Heart left ventricle (tissue), 13 donors: ENCODE measurements around the gene USP14.

Experiments used
- POLR2A ChIP-seq, 2 donors: fragments of 450-650 bp; IDR thresholded peaks; one replicate each; pipeline ENCODE4 v1.6.1; 2017; ENCODE audit warnings: antibody characterized with exemption in 2 of 2, mild to moderate bottlenecking in 2 of 2, moderate library complexity in 2 of 2
- TF ChIP-seq, protein P1 (sequence below), 12 donors: fragments of 200-600 bp; sonication (generic) in 4 of 12; IDR thresholded peaks; one replicate each; pipeline versions ENCODE4 v1.5.0 to v1.8.0; 2018 to 2022; ENCODE audit warnings: antibody characterized with exemption in 12 of 12, mild to moderate bottlenecking in 5 of 12
- donor health status: ischemic (EF 13 %, LVEDD 7.1; RV severe dilation, severe dysfunction).
- donor health status: DM: no; HTN: yes; CAD: no.
- donor health status: DM: no; HTN: no; CAD: no.
- donor health status: ischemic (EF 25% LVEDD 6.9; RV normal size, moderate dysfunction).
- donor health status: ischemic (EF 25% LVEDD 5.7; RV mildly dilated, moderate dysfunction).
- donor health status: ischemic (EF 35%, LVEDD 5.7; RV mildly dilated, moderate dysfunction).
- donor health status: nonischemic (EF 11% LVEDD 7.7; RV severe dilation, severe dysfunction).
- donor health status: DM: yes; HTN: yes; CAD: no.
- donor health status: PGD.
- donor health status: ischemic (EF 29% LVEDD 5.4; RV normal size, mild dysfunction).
- donor health status: nonischemic (EF 23%, LVEDD 6.1; RV moderate dilation, normal function).

DNA sequence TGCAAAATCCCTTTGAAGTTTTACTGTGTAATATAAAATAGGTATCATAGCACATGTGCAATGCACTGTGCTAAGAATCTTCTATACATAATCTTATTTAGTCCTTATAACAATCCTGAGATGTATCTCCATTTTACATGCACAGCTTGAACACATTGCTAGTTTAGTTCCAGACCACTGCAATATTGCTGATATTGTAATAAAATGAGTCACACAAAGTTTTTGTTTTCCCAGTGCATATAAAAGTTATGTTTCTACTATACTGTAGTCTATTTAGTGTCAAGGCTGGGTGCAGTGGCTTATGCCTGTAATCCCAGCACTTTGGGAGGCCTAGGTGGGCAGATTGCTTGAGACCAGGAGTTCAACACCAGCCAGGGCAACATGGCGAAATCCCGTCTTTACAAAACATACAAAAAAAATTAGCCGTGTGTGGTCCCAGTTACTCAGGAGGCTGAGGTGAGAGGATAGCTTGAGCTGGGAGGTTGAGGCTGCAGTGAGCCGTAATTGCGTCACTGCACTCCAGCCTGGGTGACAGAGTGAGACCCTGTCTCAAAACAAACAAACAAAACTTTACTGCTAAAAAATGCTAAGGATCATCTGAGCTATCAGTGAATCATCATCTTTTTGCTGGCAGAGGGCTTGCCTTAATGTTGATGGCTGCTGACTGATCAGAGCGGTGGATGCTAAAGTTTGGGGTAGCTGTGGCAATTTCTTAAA lies 1.7 kb upstream of the USP14 start:
- TF ChIP-seq, protein P1, sequence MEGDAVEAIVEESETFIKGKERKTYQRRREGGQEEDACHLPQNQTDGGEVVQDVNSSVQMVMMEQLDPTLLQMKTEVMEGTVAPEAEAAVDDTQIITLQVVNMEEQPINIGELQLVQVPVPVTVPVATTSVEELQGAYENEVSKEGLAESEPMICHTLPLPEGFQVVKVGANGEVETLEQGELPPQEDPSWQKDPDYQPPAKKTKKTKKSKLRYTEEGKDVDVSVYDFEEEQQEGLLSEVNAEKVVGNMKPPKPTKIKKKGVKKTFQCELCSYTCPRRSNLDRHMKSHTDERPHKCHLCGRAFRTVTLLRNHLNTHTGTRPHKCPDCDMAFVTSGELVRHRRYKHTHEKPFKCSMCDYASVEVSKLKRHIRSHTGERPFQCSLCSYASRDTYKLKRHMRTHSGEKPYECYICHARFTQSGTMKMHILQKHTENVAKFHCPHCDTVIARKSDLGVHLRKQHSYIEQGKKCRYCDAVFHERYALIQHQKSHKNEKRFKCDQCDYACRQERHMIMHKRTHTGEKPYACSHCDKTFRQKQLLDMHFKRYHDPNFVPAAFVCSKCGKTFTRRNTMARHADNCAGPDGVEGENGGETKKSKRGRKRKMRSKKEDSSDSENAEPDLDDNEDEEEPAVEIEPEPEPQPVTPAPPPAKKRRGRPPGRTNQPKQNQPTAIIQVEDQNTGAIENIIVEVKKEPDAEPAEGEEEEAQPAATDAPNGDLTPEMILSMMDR (IDR thresholded peaks at IDR 0.05): no peak
- no peak for TF ChIP-seq POLR2A (IDR thresholded peaks at IDR 0.05)
